ENCODE data around the gene CTBP2.

CTBP2 gene

DNA sequence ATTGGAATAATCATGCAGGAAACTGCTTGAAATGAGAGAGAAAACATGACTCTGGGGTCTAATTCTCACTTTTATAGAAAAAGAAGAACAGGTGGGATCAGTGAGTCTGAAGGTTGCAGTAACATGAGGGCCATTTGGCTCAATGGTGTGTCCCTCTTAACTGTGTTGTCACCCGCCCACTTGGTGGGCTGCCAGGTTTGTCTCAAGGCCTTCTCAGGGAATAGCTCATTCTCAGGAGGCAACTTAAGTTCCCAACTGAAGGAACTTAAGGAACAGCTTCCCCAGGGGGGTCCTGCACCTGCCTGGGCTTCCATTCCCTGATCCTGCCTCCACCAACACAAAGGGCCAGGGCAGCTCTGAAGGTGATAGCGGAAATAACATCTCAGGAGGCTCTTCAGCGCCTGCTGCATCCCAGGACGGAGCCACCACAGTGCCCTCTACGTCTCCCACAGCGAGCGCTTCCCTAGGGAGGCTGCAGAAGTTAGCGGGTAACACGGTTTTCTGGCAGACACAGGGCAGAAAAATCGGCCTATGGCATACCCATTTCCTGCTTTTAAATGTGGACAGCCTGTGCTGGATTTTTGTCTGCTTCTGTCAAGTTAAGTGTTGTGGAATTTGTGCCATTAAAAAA lies 129.7 kb downstream of the CTBP2 start:
- FAIRE-seq (no peak), DNase-seq (ENCODE audit: insufficient read length, low spot score) (no peak)
- no peak for TF ChIP-seq POLR2A (IDR thresholded peaks at IDR 0.05; ENCODE audit: low read depth, low read length)

DNA sequence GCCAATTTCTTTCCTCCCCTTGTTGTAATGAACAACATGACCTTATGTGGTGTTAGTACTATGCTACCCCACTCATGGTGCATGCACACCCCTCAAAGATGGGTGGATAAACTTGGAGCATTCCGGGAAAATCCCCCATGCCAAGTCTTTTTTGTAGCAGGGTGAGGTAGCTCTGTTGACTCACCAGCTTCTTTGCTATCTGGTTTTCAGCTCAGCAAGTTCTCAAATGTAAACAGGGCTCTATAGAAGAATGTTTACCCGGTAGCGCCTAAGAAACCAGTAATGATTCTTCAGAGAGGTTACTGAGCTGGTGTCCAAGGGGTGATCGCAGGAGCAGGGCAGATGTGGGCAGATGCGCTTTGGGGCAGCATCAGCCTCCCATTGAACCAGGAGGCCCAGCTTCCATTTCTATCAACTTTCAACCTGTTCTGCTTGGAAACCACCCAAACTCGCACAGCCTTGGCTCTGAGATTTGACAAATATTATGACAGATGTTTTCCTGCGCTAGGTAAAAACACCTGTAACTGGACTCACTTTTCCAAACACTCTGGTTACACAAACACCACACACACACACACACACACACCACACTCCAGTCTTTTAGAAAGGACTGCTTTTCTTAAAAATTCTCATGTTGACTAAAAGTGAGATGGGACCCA lies 130.7 kb downstream of the CTBP2 start:
- TF ChIP-seq POLR2A (IDR thresholded peaks at IDR 0.05; ENCODE audit: low read depth, low read length): no peak
- no peak for DNase-seq (ENCODE audit: insufficient read length, low spot score)
- no peak for FAIRE-seq

DNA sequence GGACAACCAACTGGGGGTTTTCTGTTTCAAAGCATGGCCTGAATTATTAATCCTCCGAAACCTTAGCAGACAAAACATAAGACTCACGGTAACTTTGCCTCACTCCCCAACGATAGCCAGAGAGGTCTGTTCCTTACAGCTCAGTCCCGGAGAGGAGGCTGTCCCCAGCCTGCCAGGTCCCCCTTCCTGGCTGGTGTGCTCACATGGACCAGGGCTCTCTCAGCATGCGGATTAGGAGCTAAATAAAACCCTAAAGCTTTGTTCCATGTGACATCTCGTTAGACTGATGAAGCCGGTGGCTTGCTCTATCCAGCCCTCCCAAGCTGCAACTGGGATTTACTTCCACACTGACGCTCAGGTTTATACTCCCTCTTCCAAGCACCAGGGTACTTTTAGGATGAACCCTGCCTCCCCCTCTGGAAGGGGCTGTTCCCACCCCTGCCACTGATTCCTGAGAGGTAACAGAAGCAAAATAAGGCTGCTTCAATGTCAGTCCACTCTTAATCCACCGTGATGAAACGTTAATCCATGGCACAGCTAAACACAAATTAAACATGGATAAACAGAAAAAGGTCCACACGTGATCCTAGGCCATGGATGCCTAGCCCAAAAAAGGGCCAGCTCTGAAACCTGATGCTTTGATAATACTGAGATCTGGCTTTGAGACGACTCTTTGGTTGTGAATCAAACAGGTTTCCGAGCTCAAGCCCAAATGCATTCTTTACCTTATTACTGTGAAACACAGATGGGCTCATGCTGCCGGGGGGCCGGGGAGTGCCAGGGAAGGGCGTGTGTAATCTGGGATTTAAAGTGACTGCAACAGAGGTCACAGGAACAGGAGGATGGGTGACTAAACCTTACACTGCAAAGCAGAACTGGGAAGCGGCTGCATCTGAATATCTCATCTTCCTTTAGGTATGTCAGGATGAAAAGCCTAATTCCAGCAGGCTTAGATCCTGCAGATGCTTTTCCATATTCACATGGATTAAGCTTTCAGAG lies 132.2 kb downstream of the CTBP2 start:
- FAIRE-seq: no peak
- no peak for DNase-seq (ENCODE audit: insufficient read length, low spot score)
- TF ChIP-seq POLR2A (IDR thresholded peaks at IDR 0.05; ENCODE audit: low read depth, low read length): no peak

DNA sequence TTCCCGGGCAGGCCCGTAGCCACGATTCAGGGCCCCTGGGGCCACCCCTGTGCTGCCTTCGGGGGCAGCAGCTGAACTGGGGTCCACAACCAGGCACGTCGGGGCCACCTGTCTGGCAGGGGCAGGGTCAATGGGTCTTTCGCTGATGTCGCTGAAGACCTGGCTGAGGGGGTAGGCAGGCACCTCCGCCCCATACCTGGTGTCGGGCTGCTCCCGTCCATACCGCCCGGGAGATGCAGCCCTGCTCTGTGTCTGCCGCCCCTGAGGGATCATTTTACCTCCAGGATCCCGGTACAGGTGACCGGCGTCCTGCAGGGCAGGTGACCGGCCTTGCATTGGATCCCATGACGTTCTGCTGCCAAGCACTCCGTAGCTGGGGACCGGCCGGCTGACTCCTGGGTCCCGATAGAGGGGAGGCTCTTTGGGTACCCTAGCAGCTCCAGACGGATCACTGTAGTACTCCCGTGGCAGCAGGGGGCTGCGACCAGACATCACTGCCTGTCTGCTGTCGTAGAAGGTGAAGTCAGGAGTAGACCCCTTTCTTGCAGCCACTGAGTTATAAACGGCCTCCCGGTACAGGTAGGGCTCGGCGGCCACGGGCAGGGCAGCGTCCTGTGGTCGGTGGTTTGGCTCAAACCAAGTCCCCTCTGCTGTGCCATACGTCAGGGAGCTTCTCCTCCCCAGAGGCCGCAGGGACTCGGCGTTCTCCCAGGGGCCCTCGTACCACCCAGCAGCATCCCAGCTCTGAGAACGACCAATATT lies 133.2 kb downstream of the CTBP2 start:
- no peak for TF ChIP-seq POLR2A (IDR thresholded peaks at IDR 0.05; ENCODE audit: low read depth, low read length)
- FAIRE-seq (no peak), DNase-seq (ENCODE audit: insufficient read length, low spot score) (no peak)

DNA sequence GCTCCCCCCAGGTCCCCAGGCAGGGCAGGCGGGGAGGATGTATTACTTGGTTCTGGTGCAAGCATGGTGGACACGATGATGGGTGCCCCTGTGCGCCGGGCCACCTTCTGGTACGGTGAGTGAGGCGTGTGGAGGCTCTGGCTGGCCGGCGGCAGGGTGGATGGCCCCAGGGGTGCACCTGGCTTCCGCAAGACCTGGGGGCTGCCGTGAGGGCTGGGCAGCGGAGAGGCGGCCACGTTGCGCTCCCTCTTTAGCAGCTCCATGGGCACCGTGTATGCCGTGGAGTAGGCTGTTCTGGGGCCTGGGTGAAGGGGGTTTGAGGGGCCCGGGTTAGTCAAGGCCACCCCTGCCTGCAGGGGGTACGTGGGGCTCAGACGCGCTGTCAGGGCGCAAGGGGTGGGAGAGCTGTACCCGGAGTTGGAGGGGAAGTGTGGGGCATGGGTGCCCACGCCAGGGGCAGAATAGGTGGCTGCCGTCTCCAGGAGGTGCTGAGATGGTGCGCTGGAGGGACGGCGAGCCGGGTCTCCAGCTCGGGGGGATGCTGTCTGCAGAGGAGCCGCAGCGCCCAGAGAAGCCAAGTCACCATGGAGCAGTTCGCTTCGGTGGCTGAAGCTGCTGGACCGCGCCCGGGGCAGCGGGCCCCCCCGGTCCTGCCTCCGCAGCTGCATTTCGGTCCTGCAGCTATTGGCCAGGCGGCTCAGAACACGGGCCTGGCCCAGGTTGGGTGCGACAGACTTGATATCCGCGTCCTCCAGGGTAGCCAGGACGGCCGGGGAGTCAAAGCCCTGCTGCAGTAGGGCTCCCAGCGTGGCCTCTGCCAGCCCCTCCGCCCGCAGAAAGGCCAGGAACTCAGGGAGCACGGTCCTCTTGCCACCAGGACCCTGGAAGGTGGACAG lies 134.1 kb downstream of the CTBP2 start:
- no peak for FAIRE-seq
- no peak for DNase-seq (ENCODE audit: insufficient read length, low spot score)

DNA sequence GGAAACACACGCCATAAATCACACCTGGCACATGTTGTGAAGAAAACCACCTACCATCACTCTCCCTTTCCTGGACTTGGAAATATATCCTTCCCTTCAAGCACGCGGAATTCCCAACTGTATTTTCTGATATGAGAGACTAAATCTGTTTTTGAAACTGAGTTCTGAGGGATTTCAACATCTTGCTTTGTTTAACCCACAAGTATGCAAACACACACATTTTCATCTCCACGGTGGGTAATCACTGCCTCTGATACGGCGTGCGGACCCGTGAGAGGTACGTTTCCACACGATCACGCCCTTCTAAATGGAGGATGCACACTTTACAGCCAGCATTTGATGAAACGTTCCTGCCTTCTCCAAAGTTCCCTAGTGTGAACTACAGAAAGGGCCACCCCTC lies 135.0 kb downstream of the CTBP2 start:
- no peak for TF ChIP-seq POLR2A (IDR thresholded peaks at IDR 0.05; ENCODE audit: low read depth, low read length)
- FAIRE-seq (no peak), DNase-seq (ENCODE audit: insufficient read length, low spot score) (no peak)

More for the DNA sequence above, 134.1 kb downstream of the CTBP2 start:
- TF ChIP-seq POLR2A (IDR thresholded peaks at IDR 0.05; ENCODE audit: low read depth, low read length): no peak

DNA sequence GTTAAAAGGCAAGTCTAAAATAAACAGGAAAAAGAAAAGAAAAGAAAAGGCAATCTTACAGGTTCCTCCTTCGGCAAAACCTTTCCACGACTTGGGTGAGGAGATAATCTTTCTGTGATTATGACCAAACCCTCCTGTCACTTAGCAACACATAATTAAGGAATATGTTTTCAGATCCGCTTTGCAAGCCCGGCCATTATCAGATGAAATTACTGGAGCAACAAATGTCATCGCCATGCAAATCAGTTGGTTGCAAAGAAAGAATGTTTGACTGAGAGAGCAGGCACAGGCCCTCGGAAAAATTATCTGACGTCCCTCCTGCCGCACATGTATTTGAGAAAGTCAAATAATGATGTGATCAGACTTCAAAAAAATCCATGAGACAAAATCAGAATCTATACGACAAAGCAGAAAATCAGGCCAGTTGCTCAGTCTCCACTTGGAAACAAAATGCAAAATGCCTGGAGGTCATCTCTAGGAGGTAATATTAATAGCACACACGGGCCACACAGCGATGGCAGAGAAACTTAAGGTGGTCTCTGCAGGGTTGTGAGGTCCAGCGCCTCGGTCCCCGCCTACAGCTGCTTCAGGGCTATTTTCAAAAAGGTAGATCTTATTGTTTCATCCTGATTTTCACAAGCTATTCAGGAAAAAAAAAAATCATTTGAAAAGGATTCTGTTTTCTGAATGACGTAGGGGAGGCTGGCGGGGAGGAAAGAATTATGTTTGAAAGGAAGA lies 135.7 kb downstream of the CTBP2 start:
- FAIRE-seq (no peak), DNase-seq (ENCODE audit: insufficient read length, low spot score) (no peak)
- TF ChIP-seq POLR2A (IDR thresholded peaks at IDR 0.05; ENCODE audit: low read depth, low read length): no peak

DNA sequence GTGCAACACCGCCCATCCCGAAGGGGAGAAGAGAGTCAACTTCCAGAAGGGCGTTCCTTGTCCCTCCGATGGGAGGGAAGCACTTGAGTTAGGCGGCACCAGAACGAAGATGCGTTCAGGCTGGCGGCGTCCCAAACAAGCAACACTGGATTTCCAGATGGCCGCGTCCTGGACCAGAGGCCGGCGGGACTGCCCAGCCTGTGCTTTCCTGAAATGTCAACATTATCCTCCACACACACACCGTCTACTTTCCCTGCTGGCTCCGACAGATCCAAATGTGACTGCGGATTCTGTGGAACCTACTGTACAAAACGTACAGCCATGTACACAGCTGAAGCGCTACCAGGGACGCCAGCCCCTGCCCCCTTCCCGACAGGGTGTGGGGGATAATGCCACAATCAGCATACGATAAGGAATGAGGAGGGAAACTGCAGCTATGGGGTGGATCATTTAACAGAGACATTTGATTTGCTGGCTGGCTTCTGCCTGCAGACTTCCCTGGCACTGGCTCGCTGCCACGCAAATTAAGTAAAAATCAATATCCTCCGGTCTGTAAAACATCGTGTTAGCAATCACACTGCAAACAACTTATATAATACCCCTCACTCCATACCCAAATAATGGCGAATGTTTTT lies 136.4 kb downstream of the CTBP2 start:
- DNase-seq (ENCODE audit: insufficient read length, low spot score) (no peak), FAIRE-seq (no peak)
- TF ChIP-seq POLR2A (IDR thresholded peaks at IDR 0.05; ENCODE audit: low read depth, low read length): no peak

DNA sequence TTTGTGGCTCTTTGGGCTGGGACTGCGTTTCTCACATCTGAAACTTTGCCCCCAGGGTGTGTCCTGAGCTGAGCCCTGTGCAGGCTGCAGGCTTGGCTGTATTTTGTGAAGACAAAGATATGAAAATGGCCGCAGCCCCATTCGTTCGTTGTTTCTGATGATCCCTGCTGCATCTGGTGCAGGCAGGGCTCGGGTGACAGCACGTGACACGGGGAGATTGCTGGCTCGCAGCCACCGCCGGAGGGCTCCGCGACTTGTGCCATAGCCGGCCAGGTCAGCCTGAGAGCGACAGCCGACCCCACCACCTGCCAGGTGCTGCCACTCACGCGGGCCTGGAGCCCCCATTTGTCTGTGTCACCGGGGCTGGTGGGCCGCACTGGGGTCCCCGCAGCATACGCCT lies 137.1 kb downstream of the CTBP2 start:
- TF ChIP-seq POLR2A (IDR thresholded peaks at IDR 0.05; ENCODE audit: low read depth, low read length): no peak
- FAIRE-seq (no peak), DNase-seq (ENCODE audit: insufficient read length, low spot score) (no peak)

DNA sequence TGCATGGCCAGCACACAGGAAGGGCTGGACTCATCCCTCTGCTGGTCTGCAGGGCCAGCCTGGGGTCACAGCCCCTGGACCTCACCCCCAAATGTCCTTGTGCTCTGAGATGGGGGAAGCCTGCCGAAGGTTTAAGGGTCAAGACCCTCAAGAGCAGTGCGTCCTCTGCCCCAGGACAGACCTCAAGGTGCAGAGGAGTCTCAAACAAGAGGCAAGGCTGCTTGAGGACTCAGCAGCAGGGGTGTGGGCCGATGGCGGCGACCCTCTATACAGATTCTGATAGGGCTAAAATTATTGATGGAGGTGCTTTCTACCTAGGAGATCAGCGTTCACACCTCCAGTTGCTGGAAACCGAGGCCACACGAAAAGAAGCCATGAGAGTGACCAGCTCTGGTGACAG lies 137.7 kb downstream of the CTBP2 start:
- no peak for TF ChIP-seq POLR2A (IDR thresholded peaks at IDR 0.05; ENCODE audit: low read depth, low read length)
- FAIRE-seq (no peak), DNase-seq (ENCODE audit: insufficient read length, low spot score) (no peak)

DNA sequence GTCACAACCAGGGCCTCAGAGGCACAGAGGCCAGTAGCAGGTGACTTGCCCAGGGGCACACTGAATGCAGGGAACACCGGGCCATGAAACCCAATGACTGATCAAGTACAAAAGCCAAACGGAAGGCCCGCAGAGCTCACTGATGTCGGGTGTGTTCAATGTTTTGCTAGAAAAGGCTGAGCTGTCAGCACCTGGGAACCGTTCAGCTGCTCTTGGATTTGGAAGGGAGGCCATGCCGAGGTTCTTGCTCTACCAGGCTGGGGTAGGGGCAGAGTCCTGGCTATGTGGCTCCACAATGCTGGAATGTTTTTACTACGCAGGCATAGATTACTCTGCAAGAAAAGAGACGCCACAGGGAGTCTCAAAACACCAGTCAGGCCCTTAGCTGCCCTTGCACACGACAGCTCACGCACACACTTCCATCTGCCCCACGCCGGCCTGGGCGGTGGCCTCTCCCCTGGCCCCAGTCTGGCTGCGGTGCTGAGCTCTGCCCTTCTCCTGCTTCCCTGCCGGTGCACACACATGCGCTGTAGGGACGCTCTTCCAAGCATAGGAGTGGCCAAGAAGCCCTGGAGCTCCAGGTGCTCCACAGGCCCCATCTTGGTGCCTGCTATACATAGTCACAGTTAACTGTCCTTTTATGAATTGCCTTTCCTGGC lies 138.5 kb downstream of the CTBP2 start:
- TF ChIP-seq POLR2A (IDR thresholded peaks at IDR 0.05; ENCODE audit: low read depth, low read length): no peak
- FAIRE-seq (no peak), DNase-seq (ENCODE audit: insufficient read length, low spot score) (no peak)

Data from H54 (cell line).